ENCODE measurements around the gene SEPTIN2.
"Not testable (repeated sequence)": the region's sequence is repeated elsewhere in the genome, so short reads cannot be mapped to it uniquely, and the experiment has no call there.

SEPTIN2 gene

DNA sequence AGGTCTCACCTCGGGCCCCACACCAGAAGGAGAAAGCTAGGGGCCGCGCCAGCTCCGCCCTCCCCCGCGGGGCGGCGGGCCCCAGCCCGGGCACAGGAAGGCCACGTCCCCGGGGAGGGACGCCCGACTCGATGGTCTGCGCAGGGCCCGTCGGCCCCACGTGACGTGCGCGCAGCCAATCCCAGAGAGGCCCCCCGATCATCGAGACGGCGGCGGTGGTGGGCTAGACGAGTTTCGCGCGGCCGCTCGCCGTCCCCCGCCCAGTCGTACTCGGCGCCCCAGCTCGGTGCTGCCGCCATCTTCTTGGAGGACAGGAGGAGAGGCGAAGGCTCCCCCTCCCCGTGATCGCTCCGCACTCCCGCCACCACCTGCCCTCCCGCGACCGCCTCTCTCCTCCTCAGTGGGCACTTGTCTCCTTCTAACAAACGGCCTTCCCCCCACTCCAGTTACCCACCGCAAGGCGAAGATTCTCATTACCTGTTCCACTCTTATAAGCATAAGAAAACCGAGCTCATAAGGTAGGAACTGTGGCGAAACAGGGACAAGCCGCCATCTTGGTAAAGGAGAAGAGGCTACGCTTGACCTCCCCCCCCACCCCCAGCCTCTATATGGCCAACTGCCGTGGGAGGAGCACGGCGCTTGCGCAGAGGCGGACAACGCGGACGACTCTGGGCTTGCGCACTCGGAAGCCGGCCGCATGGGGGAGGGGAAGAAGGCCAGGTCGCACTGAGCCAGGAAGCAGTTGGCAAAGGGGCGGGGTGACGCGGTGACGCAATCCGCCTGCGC, 439 bp upstream of the SEPTIN2 start, which contains the start of gene HDLBP:
HDLBP (minus strand) TSS at position 580 of the 786 bp plus-strand sequence. CDS start 48,803 bp downstream, outside the sequence.
- TF ChIP-seq, protein P1, sequence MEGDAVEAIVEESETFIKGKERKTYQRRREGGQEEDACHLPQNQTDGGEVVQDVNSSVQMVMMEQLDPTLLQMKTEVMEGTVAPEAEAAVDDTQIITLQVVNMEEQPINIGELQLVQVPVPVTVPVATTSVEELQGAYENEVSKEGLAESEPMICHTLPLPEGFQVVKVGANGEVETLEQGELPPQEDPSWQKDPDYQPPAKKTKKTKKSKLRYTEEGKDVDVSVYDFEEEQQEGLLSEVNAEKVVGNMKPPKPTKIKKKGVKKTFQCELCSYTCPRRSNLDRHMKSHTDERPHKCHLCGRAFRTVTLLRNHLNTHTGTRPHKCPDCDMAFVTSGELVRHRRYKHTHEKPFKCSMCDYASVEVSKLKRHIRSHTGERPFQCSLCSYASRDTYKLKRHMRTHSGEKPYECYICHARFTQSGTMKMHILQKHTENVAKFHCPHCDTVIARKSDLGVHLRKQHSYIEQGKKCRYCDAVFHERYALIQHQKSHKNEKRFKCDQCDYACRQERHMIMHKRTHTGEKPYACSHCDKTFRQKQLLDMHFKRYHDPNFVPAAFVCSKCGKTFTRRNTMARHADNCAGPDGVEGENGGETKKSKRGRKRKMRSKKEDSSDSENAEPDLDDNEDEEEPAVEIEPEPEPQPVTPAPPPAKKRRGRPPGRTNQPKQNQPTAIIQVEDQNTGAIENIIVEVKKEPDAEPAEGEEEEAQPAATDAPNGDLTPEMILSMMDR (IDR thresholded peaks at IDR 0.05; ENCODE audit: low read depth, low read length) = no peak
- peak within 1 kb of the TSS; percentile 81 for H3K4me3 ChIP-seq (ENCODE audit: low read depth, low read length)

DNA sequence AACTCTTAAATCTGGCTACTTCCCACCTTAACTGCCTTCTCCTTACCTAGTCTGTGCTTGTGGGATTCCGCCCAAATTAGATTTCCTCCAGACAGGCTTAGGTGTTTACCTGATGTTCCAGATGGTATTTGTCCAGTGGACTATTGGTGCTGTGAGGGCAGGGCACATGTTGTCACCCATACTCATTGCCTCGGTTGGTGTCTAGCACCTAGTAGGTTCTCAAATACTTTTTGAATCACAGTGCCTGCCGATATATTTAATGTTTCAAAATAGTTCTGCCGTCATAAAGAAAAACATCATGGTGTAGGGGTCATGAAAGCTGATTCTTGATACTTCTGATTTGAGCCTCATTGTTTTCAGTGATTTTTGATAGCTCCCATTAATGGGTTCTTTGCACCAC, 1.1 kb downstream of the SEPTIN2 start:
- TF ChIP-seq, protein P1 (IDR thresholded peaks at IDR 0.05; ENCODE audit: low read depth, low read length) = no peak
- H3K4me3 ChIP-seq (ENCODE audit: low read depth, low read length) = peak overlapping the region; percentile 81

DNA sequence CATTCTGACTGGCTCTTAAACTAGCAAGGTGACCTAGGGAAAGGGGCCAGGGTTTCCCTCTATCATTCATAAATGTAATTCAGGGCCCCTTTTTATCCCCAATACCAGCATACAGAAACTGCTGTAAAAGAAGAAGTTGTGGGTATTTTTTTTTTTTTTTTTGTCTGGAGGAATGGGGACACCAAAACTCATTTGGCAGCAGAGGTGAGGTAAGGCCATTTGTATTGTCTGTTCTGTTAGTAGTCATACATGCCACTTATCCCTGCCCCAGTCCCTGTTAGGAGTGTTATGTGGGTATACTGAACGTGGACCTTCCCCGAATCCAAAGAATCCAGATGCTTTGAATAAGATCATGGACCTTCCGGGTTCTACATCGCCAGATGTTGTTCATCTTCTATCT, 1.7 kb downstream of the SEPTIN2 start:
- TF ChIP-seq, protein P1 (IDR thresholded peaks at IDR 0.05; ENCODE audit: low read depth, low read length) = no peak
- peak overlapping the region; percentile 81 for H3K4me3 ChIP-seq (ENCODE audit: low read depth, low read length)

DNA sequence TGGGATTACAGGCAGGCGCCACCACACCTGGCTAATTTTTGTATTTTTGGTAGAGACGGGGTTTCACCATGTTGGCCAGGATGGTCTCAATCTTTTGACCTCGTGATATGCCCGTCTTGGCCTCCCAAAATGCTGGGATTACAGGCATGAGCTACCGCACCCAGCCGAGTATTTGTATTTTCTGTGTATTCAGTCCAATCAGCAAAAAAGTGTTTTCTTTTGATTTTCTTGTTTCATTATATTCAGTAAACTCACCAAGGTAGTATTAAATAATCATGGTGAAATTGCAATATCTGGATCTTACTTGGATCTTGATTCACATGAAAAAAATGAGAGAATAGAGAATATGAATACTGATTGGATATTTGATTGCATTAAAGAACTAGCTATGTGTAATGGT, 3.1 kb downstream of the SEPTIN2 start:
- not testable (repeated sequence) for H3K4me3 ChIP-seq (ENCODE audit: low read depth, low read length)

DNA sequence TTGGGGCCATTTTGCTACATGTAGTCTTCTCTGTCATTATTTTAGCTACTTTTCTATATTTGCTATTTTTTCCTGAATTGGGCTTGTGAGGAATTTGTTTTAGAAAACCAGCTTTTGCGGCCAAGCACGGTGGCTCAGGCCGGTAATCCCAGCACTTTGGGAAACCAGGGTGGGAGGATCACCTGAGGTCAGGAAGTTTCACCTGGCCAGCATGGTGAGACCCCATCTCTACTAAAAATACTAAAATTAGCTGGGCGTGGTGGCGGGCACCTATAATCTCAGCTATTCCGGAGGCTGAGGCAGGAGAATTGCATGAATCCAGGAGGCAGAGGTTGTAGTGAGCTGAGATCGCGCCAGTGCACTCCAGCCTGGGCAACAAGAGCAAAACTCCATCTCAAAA, 4.7 kb downstream of the SEPTIN2 start:
- H3K4me3 ChIP-seq (ENCODE audit: low read depth, low read length) = no peak overlapping the region
- TF ChIP-seq, protein P1 (IDR thresholded peaks at IDR 0.05; ENCODE audit: low read depth, low read length) = no peak

DNA sequence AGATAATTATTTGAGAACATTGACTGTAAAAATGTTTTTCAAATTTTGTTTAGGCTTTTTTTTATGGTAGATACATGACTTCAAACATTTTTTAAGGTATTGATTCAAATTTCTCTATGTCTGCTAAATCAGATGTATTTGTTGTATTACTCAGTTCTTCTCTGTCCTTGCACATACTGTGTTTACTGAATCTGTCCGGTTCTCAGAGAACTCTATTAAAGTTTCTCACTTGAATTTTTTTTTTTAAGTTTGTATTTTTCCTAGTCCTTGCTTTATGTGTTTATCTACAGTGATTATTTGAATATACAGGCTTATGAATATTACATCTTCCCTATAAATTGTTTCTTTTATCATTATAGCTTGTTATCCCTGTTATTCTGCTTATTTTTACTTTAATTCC, 5.3 kb downstream of the SEPTIN2 start:
- TF ChIP-seq, protein P1 (IDR thresholded peaks at IDR 0.05; ENCODE audit: low read depth, low read length) = no peak
- no peak overlapping the region for H3K4me3 ChIP-seq (ENCODE audit: low read depth, low read length)

DNA sequence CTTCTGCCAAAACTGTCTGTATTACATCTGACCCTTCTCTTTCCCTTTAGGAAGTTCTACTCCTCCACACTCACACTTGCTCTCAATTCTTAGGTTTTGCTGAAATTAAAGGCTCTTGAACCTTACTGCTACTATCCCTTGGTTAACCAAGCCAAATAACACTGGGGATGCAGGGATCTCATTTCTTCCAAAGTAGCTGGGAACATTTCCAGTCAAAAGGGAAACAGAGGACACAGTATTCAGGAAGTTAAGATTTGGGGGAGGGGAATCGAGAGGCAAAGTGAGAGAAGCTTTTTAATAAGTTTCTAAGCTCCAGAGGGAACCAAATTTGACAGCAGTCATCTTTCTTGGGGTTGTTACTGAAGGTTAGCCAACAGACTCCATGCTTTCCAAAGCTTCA, 6.2 kb downstream of the SEPTIN2 start:
- no peak overlapping the region for H3K4me3 ChIP-seq (ENCODE audit: low read depth, low read length)
- TF ChIP-seq, protein P1 (IDR thresholded peaks at IDR 0.05; ENCODE audit: low read depth, low read length) = no peak

DNA sequence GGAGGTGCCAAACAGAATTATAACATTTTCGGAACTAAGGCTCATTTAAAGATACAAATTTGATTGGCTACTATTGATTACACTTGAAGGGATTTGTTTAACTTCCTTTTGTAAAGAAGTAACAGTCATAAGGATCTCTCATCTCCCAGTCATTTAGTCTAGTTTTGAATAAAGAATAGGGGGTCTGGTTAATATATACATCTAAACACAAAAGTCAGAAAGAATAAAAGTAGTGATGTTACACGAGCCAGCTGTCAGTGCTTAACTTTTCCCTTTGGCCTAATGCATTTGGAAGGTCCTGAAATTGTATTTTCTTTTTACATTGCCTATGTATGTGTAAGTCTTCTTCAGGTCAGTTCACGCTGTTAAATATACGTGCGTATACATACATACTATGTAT, 8.1 kb downstream of the SEPTIN2 start:
- TF ChIP-seq, protein P1 (IDR thresholded peaks at IDR 0.05; ENCODE audit: low read depth, low read length) = no peak
- H3K4me3 ChIP-seq (ENCODE audit: low read depth, low read length) = no peak overlapping the region

Measured in WI38 (cell line).